ENCODE data around the gene PSRC1. TPM values are rescaled to one million over a fixed set of nuclear protein-coding genes. Genes with fewer than 3 reads are reported as not detected.

Gene PSRC1
- total and polyA plus RNA-seq, 2 experiments from 2014 or later: 55.0 to 61.1 TPM

GRCh38 chr1:109295712-109296415 is 12.9 kb upstream of the PSRC1 start:
- no peak for TF ChIP-seq ZNF331 (CRISPR knock-in tag; IDR thresholded peaks at IDR 0.05; ENCODE audit: low read depth)
- TF ChIP-seq CTCF (conservative IDR thresholded peaks at IDR 0.05; ENCODE audit: low read depth in 2 of 2): peak; percentile 20 to 53
- ATAC-seq: peak; percentile 63

GRCh38 chr1:109294481-109294880 is 11.5 kb upstream of the PSRC1 start:
- H3K79me2 ChIP-seq (replicated peaks; ENCODE audit: insufficient read depth): no peaks in the 10 kb centered on the region
- H3K36me3 ChIP-seq (ENCODE audit: insufficient read depth): no peaks in the 10 kb centered on the region
- no peaks in the 10 kb centered on the region for H3K27me3 ChIP-seq (ENCODE audit: insufficient read depth)
- DNase-seq (ENCODE audit: low spot score) (no peak), ATAC-seq (no peak)
- H3K4me3 ChIP-seq: no peak overlapping the region
- no peak overlapping the region for H3K4me2 ChIP-seq
- no peaks in the 10 kb centered on the region for H3F3A ChIP-seq (replicated peaks; ENCODE audit: low read depth)
- Mint-ChIP-seq H3K27ac (no peak overlapping the region), H3K36me3 (ENCODE audit: low read depth) (no peaks in the 10 kb centered on the region), H3K9me3 (no peaks in the 10 kb centered on the region), H3K27me3 (ENCODE audit: insufficient read depth, low read depth, poor library complexity) (peaks cover 8% of the 10 kb centered on the region), H3K4me3 (no peak overlapping the region), H3K4me1 (peaks cover 9% of the 10 kb centered on the region)
- no peaks in the 10 kb centered on the region for H3K4me1 ChIP-seq (ENCODE audit: insufficient read depth)
- TF ChIP-seq REST (IDR thresholded peaks at IDR 0.05; ENCODE audit: unreplicated experiment) (no peak), EZH2 (IDR thresholded peaks at IDR 0.05; ENCODE audit: low read depth, unreplicated experiment) (no peak), EZH2phosphoT487 (IDR thresholded peaks at IDR 0.05; ENCODE audit: unreplicated experiment) (no peak), JUNB (IDR thresholded peaks at IDR 0.05; ENCODE audit: unreplicated experiment) (no peak), NANOG (IDR thresholded peaks at IDR 0.05; ENCODE audit: borderline replicate concordance) (no peak), ETS1 (IDR thresholded peaks at IDR 0.05) (no peak), ZNF114 (CRISPR knock-in tag; IDR thresholded peaks at IDR 0.05) (no peak)
- H2AFZ ChIP-seq: no peak overlapping the region
- no peaks in the 10 kb centered on the region for H4K20me1 ChIP-seq (replicated peaks; ENCODE audit: insufficient read depth)
- H3K27ac ChIP-seq (ENCODE audit: low read depth): no peak overlapping the region
- H3K9me2 ChIP-seq (ENCODE audit: insufficient read depth): no peaks in the 10 kb centered on the region

More at GRCh38 chr1:109295712-109296415, 12.9 kb upstream of the PSRC1 start:
- no peaks in the 10 kb centered on the region for H3K36me3 ChIP-seq (ENCODE audit: insufficient read depth)
- no peak overlapping the region for H3K4me3 ChIP-seq
- H3K79me2 ChIP-seq (replicated peaks; ENCODE audit: insufficient read depth): no peaks in the 10 kb centered on the region
- Mint-ChIP-seq H3K4me3 (no peak overlapping the region), H3K4me1 (peaks cover 11% of the 10 kb centered on the region), H3K27me3 (ENCODE audit: insufficient read depth, low read depth, poor library complexity) (peaks cover 16% of the 10 kb centered on the region), H3K9me3 (no peaks in the 10 kb centered on the region), H3K36me3 (ENCODE audit: low read depth) (no peaks in the 10 kb centered on the region), H3K27ac (no peak overlapping the region)
- H3K4me1 ChIP-seq (ENCODE audit: insufficient read depth): no peaks in the 10 kb centered on the region
- no peaks in the 10 kb centered on the region for H4K20me1 ChIP-seq (replicated peaks; ENCODE audit: insufficient read depth)
- no peak overlapping the region for H3K4me2 ChIP-seq
- H3K27me3 ChIP-seq (ENCODE audit: insufficient read depth): no peaks in the 10 kb centered on the region
- no peak for DNase-seq (ENCODE audit: low spot score)
- H3K9me2 ChIP-seq (ENCODE audit: insufficient read depth): no peaks in the 10 kb centered on the region
- H3F3A ChIP-seq (replicated peaks; ENCODE audit: low read depth): no peaks in the 10 kb centered on the region
- H3K27ac ChIP-seq (ENCODE audit: low read depth): no peak overlapping the region
- peak overlapping the region; percentile 7; the same call in 1 of the 2 replicates for H2AFZ ChIP-seq

Measured in GM23338 (cell line).